Endothelial cell of umbilical vein (primary cell): ENCODE data around the gene MUC2. TPM values are rescaled to one million over a fixed set of nuclear protein-coding genes. Genes with fewer than 3 reads are reported as not detected.

Experiments
- BruUV-seq: library from RNA; stranded (reverse); fragments of 400-500 nt; replicated peaks from 2 replicates; lab custom pipeline; 2021; lab: Mats Ljungman, UMichigan
- CTCF ChIA-PET: fragments of 300-600, 350-600 bp; sonication (Branson Sonifier 250); formaldehyde crosslinking; loops from one replicate; lab custom pipeline; 2021; ENCODE audit warnings: antibody characterized with exemption, inconsistent platforms; lab: Charles Lee
- POLR2A ChIA-PET: fragments of 300-600, 350-600 bp; sonication (Branson Sonifier 250); formaldehyde crosslinking; loops from one replicate; lab custom pipeline; 2021; ENCODE audit warnings: antibody characterized with exemption, inconsistent platforms; lab: Charles Lee
- DNase-seq: peaks from one replicate; pipeline ENCODE4 v3.0.0-alpha.2; 2011; ENCODE audit warnings: low read depth, low spot score
- FAIRE-seq: peaks from 2 replicates; lab custom pipeline; 2011; peaks lifted over from hg19 to GRCh38; lab: Jason Lieb, UNC
- H2AFZ ChIP-seq: 2 replicates; pipeline ENCODE4 v1.6.0; 2012; ENCODE audit warnings: low read depth, low read length, control low read depth, inconsistent platforms
- H3K27ac ChIP-seq: 2 replicates; pipeline ENCODE4 v1.5.1; 2011; ENCODE audit warnings: low read depth, mild to moderate bottlenecking, control low read depth, low read length, moderate library complexity; ENCODE audit not compliant: insufficient read depth
- H3K27me3 ChIP-seq, 2 experiments: 2 replicates each; pipeline versions ENCODE4 v1.6.0 to v1.6.1; 2011; ENCODE audit warnings: low read length in 2 of 2, mixed read lengths in 1 of 2; ENCODE audit not compliant: control insufficient read depth in 2 of 2, insufficient read depth in 2 of 2
- H3K36me3 ChIP-seq, 2 experiments: 2 replicates in 1 of 2; 3 replicates in 1 of 2; pipeline ENCODE4 v1.5.1; 2011; ENCODE audit warnings: low read length in 2 of 2, mild to moderate bottlenecking in 1 of 2, moderate library complexity in 1 of 2; ENCODE audit not compliant: control insufficient read depth in 2 of 2, insufficient read depth in 2 of 2; ENCODE audit errors: extremely low read depth in 1 of 2
- H3K4me1 ChIP-seq: 3 replicates; pipeline ENCODE4 v1.5.1; 2011; ENCODE audit warnings: mild to moderate bottlenecking, low read length; ENCODE audit not compliant: control insufficient read depth, insufficient read depth; ENCODE audit errors: extremely low read depth
- H3K4me2 ChIP-seq: 2 replicates; pipeline ENCODE4 v1.6.1; 2011; ENCODE audit warnings: low read length, control low read depth, mixed read lengths; ENCODE audit not compliant: insufficient read depth
- H3K4me3 ChIP-seq, 3 experiments: fragments of 200-600 bp in 1 of 3; sonication (generic), shearing (Covaris generic) in 1 of 3; replicated peaks in 1 of 3; 2 replicates each; pipeline ENCODE4 v1.5.1; 2011 to 2016; ENCODE audit warnings: control low read depth in 3 of 3, low read length in 3 of 3, mild to moderate bottlenecking in 2 of 3, inconsistent platforms in 1 of 3, low read depth in 1 of 3, moderate library complexity in 1 of 3; ENCODE audit not compliant: insufficient read depth in 1 of 3
- H3K79me2 ChIP-seq: 2 replicates; pipeline ENCODE4 v1.6.0; 2012; ENCODE audit warnings: low read length, inconsistent platforms; ENCODE audit not compliant: control insufficient read depth, insufficient read depth
- H3K9ac ChIP-seq: replicated peaks from 2 replicates; pipeline ENCODE3; 2011; ENCODE audit warnings: low read length, control low read depth; ENCODE audit not compliant: insufficient read depth; ENCODE audit errors: extremely low read depth
- H3K9me1 ChIP-seq: replicated peaks from 3 replicates; pipeline ENCODE4 v1.6.0; 2011; ENCODE audit warnings: mild to moderate bottlenecking, low read length; ENCODE audit not compliant: control insufficient read depth, insufficient read depth; ENCODE audit errors: extremely low read depth
- H3K9me3 ChIP-seq: replicated peaks from 2 replicates; pipeline ENCODE4 v1.5.1; 2012; ENCODE audit warnings: low read length, inconsistent platforms; ENCODE audit not compliant: control insufficient read depth, insufficient read depth
- H4K20me1 ChIP-seq: replicated peaks from 2 replicates; pipeline ENCODE3; 2011; ENCODE audit warnings: mild to moderate bottlenecking, low read length; ENCODE audit not compliant: control insufficient read depth, insufficient read depth; ENCODE audit errors: extremely low read depth
- CTCF ChIP-seq, 2 donors: IDR thresholded peaks; 1 replicate in 1 of 2; 2 replicates in 1 of 2; pipeline ENCODE4 v1.5.1; 2011; ENCODE audit warnings: low read length in 2 of 2, mild to moderate bottlenecking in 2 of 2, moderate library complexity in 2 of 2, control low read depth in 1 of 2, inconsistent platforms in 1 of 2, low read depth in 1 of 2; ENCODE audit not compliant: insufficient read depth in 1 of 2; ENCODE audit errors: extremely low read depth in 1 of 2
- EZH2 ChIP-seq: IDR thresholded peaks from 2 replicates; pipeline ENCODE4 v1.6.1; 2012; ENCODE audit warnings: borderline replicate concordance, low read depth, mild to moderate bottlenecking, moderate library complexity, low read length, inconsistent platforms; ENCODE audit not compliant: severe bottlenecking
- FOS ChIP-seq: IDR thresholded peaks from 2 replicates; pipeline ENCODE4 v1.6.1; 2011; ENCODE audit warnings: mild to moderate bottlenecking, low read length, moderate library complexity, borderline replicate concordance; ENCODE audit not compliant: insufficient read depth
- GATA2 ChIP-seq: IDR thresholded peaks from 2 replicates; pipeline ENCODE4 v1.7.0; 2011; ENCODE audit warnings: low read depth, mild to moderate bottlenecking, moderate library complexity, mixed read lengths, low read length; ENCODE audit not compliant: insufficient read length, insufficient read depth
- JUN ChIP-seq: IDR thresholded peaks from 2 replicates; pipeline ENCODE4 v1.6.1; 2011; ENCODE audit warnings: borderline replicate concordance, low read depth; ENCODE audit not compliant: insufficient read length, insufficient read depth
- MAX ChIP-seq: IDR thresholded peaks from 2 replicates; pipeline ENCODE4 v1.6.1; 2011; ENCODE audit not compliant: insufficient read depth, insufficient read length
- MYC ChIP-seq: IDR thresholded peaks from one replicate; pipeline ENCODE4 v1.6.1; 2011; ENCODE audit warnings: mild to moderate bottlenecking, low read depth, low read length
- POLR2A ChIP-seq: IDR thresholded peaks from 2 replicates; pipeline ENCODE4 v1.6.1; 2012; ENCODE audit warnings: low read depth, mild to moderate bottlenecking, control low read depth, low read length
- POLR2AphosphoS5 ChIP-seq: IDR thresholded peaks from 2 replicates; pipeline ENCODE4 v1.6.1; 2012; ENCODE audit warnings: low read depth, mild to moderate bottlenecking, control low read depth, low read length, moderate library complexity; ENCODE audit not compliant: insufficient read depth
- dilution Hi-C: fragments of 300-500 bp; cut with MboI; formaldehyde crosslinking; loops from one replicate; pipeline ENCODE4 v1.15.0; 2019; ENCODE audit warnings: low sequenced_read_pairs; ENCODE audit not compliant: extremely low pct_ligation_motif_present
- intact Hi-C: fragments of 100-400 bp; cut with micrococcal nuclease; formaldehyde crosslinking; loops from one replicate; pipeline ENCODE4 v1.10.0; 2022
- polyA plus RNA-seq, 4 experiments: library from polyadenylated mRNA; depleted of rRNA in 3 of 4; stranded (reverse) in 3 of 4; unstranded in 1 of 4; fragments of >200 nt; gene quantifications; 2 replicates each; pipeline versions ENCODE4 v1.2.1 to v1.2.3, GENCODE V29; 2011 to 2012; ENCODE audit warnings: missing spikeins in 1 of 4
- total RNA-seq: library from RNA; stranded (reverse); gene quantifications from 2 replicates; pipeline ENCODE4 v1.2.3, GENCODE V29; 2021

Gene MUC2
- total and polyA plus RNA-seq, 2 donors (not counting 3 experiments of a cell fraction or from before 2014, with no cell fraction given) = not detected

GRCh38 chr11:1117992-1118391, 43.3 kb downstream of the MUC2 start:
- Histone ChIP-seq H3K4me1 (no peaks in the 10 kb centered on the region), H3K9me3 (no peaks in the 10 kb centered on the region), H3K36me3 (no peaks in the 10 kb centered on the region), H3K9me1 (no peaks in the 10 kb centered on the region), H3K9ac (no peak overlapping the region), H3K79me2 (no peaks in the 10 kb centered on the region), H3K4me3 (no peak overlapping the region), H3K4me2 (no peak overlapping the region), H3K27ac (no peak overlapping the region), H3K27me3 (no peaks in the 10 kb centered on the region), H4K20me1 (no peaks in the 10 kb centered on the region), H2AFZ (no peak overlapping the region)
- intact Hi-C loops = no loop called here
- BruUV-seq = no TSS peak
- dilution Hi-C loops = no loop called here
- POLR2A ChIA-PET = no interaction called here
- no peak for FAIRE-seq
- TF ChIP-seq JUN = no peak
- no peak for TF ChIP-seq POLR2A
- no peak for TF ChIP-seq MAX
- no peak for TF ChIP-seq FOS
- TF ChIP-seq POLR2AphosphoS5 = no peak
- TF ChIP-seq GATA2 = no peak
- TF ChIP-seq EZH2 = no peak
- no peak for TF ChIP-seq CTCF (IDR thresholded peaks at IDR 0.05; ENCODE audit: extremely low read depth in 1 of 2, insufficient read depth in 1 of 2, low read depth in 1 of 2, low read length in 2 of 2)
- TF ChIP-seq MYC = no peak
- DNase-seq = no peak
- CTCF ChIA-PET = no interaction called here
